ENCODE results near the gene TOR3A.
"Not testable (repeated sequence)": the region's sequence is repeated elsewhere in the genome, so short reads cannot be mapped to it uniquely, and the experiment has no call there.

TOR3A gene

GRCh38 chr1:179137617-179138255 lies 55.9 kb downstream of the TOR3A start:
- DNase-seq (ENCODE audit: insufficient read length, low spot score) (no peak), FAIRE-seq (no peak)

GRCh38 chr1:179138755-179139154 lies 56.9 kb downstream of the TOR3A start:
- FAIRE-seq; DNase-seq (ENCODE audit: insufficient read length, low spot score): not testable (repeated sequence)

More at GRCh38 chr1:179137617-179138255, 55.9 kb downstream of the TOR3A start:
- TF ChIP-seq CTCF (IDR thresholded peaks at IDR 0.05; ENCODE audit: insufficient read depth, missing control alignments), result no peak

DNA sequence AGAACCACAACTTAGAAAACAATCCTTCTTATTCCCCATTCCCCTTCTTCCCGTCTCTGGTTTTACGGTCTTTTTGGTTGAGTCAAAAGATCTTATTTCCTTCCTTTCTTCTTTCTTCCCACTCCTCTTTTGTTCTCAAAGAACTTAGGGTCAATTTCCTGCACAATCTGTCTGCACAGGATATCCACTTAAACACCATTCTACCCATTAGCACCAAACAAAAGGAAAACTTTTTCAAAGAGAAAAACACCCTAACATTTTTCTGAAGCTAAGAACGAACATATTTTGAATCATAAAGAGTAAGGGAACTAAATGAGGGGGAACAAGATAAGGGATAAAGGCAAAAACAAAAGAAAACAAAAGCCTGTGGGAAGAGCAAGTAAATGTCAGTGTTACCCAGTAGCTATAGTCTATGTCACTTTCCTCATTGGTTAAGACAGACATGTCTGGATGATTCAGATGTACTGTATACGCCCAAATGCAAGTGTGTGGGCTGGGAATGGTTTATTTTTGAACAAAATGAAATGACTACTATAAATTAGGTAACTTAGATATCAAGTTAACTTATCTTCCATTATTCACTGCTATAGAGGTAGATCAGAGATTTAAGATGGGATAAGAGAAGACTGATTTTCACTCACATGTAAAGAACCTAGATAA lies 59.9 kb downstream of the TOR3A start:
- no peak for TF ChIP-seq CTCF (IDR thresholded peaks at IDR 0.05; ENCODE audit: insufficient read depth, missing control alignments)
- FAIRE-seq (peak; percentile 84), DNase-seq (ENCODE audit: insufficient read length, low spot score) (no peak)

- DNase-seq (ENCODE audit: insufficient read length, low spot score) (no peak), FAIRE-seq (peak; percentile 85)
- no peak for TF ChIP-seq CTCF (IDR thresholded peaks at IDR 0.05; ENCODE audit: insufficient read depth, missing control alignments)
These were observed 61.0 kb downstream of the TOR3A start for GRCh38 chr1:179142889-179143299.

DNA sequence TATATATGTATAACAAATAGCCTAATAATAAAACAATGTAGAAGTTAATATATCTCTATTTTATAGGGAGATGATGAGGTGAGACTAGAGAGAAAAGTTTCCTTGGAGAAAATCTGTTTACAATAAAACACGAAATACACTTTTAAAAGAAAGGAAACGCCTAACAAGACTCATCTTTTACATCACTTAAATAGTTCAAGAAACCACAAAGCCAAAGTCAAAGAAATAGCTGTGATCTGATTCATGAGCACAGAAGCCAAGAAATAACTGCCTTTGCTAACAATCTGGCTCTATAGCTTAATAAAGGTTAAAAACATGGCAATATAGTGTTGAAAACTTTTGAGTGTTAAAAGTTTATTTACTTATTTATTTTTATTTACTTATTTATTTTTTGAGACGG lies 61.5 kb downstream of the TOR3A start:
- FAIRE-seq (no peak), DNase-seq (ENCODE audit: insufficient read length, low spot score) (no peak)
- no peak for TF ChIP-seq CTCF (IDR thresholded peaks at IDR 0.05; ENCODE audit: insufficient read depth, missing control alignments)

DNA sequence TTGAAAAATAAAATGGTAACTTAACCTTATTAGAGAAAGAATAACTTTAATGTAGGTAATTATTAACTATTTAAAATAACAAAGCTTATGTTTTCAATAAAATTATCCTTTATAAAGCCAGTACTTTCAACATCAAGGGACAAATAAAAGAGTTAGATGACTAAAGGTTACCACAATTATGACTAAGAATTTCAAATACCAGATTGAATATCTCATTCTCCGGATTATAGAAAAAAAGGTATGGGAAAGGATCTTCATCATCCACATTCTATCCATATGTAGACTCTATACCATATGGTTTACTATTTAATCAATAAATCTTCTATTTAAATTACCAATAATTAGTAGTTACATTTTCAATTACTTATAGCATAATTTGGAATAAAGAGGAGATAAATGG lies 62.8 kb downstream of the TOR3A start:
- TF ChIP-seq CTCF (IDR thresholded peaks at IDR 0.05; ENCODE audit: insufficient read depth, missing control alignments), result no peak
- FAIRE-seq (no peak), DNase-seq (ENCODE audit: insufficient read length, low spot score) (no peak)

GRCh38 chr1:179145521-179145920 lies 63.7 kb downstream of the TOR3A start:
- no peak for DNase-seq (ENCODE audit: insufficient read length, low spot score)
- peak; percentile 89 for FAIRE-seq
- TF ChIP-seq CTCF (IDR thresholded peaks at IDR 0.05; ENCODE audit: insufficient read depth, missing control alignments), result no peak
